Stimulated activated CD4-positive, alpha-beta T cell treated with anti-CD3 and anti-CD28 coated beads, Interleukin-4, amount 100 ng/mL, for 48 hours (primary cell): ENCODE measurements around the gene CST7.

Experiments
- DNase-seq, 2 donors: peaks; one replicate each; pipeline ENCODE4 v3.0.0-alpha.2; 2020; ENCODE audit warnings: low read depth in 2 of 2

Gene CST7

GRCh38 chr20:25003002-25003401, 53.9 kb downstream of the CST7 start:
- no peak for DNase-seq

DNA sequence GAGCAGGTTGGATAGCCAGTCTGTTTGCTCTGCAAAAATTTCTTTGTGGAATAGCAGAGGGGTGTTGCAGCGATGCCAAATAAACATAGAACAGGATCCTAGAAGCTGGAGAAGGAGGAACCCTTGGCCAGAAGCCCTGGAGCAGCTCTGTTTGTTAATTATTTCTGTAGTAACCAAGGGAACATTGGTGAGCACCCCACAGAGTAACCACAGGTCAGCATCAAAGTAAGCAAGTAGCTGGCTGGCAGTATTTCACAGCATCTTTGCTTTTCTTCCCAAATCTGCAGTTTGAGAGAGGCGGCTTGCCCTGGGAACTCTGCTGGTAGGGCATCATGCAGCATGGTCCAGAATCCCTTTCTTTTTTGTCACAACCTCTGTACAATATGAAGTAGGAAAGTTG, 56.2 kb downstream of the CST7 start:
- no peak for DNase-seq

DNA sequence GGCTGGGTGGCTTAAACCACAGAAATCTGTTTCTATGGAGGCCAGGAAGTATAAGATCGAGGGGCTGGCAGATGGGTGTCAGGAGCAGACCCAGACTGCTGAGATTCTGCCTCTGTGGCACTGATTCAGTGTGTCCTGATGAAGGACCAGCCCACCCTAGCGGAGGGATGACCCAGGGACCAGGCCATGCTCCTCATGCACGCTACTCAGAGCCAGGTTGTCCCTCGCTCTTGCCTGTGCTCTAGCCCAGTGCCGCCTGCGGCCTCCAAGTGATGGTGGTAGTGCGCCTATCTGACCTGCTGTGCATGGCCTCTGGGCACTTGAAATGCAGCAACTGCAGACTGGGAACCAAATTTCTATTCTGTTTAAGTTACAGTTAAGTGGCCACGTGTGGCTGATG, 56.6 kb downstream of the CST7 start:
- no peak for DNase-seq

GRCh38 chr20:25006431-25007167, 57.5 kb downstream of the CST7 start:
- DNase-seq, result no peak

DNA sequence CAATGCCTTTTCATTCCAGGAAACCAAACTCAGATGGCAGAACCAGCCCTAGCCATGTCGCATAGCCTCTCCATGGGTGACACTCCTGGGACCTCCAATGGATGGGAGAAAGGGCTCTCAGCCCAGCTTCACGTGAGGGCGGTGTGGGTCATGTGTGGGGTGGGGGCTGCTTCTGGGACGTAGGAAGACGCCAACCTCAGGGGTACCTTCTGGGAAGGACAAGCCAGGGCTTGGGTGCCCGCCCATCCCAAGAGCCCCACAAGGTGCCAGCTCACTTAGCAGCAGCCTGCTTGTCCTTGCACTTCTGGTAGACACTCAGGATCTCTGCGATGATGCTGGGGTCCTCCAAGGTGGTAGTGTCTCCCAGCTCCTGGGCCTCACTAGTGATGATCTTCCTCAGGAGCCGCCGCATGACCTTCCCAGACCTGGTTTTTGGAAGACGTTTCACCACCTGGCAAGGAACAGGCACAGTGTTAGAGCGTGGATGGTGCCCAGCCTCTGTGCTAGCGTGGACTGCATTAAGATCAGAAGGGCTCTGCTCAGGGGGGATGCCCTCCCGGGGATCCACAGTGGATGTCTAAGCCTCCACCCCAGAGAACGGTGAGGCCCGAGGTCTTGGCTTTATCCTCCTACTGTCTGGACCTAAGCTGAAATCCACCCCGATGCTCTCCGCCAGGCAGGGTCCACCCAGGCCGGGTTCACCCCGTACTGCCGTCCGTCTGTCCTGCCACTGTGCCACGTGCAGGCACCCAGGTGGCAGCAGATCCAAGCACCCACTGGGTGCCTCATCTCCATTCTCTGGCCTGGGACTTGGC, 58.6 kb downstream of the CST7 start:
- no peak for DNase-seq

- no peak for DNase-seq
Observed at GRCh38 chr20:25008388-25009217, 59.5 kb downstream of the CST7 start.
